GM18511 (cell line): ENCODE measurements around the gene PAX8.
"Not testable (repeated sequence)": the region's sequence is repeated elsewhere in the genome, so short reads cannot be mapped to it uniquely, and the experiment has no call there.

Source experiments
- ATAC-seq: cut with Tn5 transposase; IDR thresholded peaks from one replicate; pipeline ENCODE4 v1.9.1; 2021; ENCODE audit warnings: mild to moderate bottlenecking, moderate library complexity; ENCODE audit not compliant: unreplicated experiment

PAX8 gene

DNA sequence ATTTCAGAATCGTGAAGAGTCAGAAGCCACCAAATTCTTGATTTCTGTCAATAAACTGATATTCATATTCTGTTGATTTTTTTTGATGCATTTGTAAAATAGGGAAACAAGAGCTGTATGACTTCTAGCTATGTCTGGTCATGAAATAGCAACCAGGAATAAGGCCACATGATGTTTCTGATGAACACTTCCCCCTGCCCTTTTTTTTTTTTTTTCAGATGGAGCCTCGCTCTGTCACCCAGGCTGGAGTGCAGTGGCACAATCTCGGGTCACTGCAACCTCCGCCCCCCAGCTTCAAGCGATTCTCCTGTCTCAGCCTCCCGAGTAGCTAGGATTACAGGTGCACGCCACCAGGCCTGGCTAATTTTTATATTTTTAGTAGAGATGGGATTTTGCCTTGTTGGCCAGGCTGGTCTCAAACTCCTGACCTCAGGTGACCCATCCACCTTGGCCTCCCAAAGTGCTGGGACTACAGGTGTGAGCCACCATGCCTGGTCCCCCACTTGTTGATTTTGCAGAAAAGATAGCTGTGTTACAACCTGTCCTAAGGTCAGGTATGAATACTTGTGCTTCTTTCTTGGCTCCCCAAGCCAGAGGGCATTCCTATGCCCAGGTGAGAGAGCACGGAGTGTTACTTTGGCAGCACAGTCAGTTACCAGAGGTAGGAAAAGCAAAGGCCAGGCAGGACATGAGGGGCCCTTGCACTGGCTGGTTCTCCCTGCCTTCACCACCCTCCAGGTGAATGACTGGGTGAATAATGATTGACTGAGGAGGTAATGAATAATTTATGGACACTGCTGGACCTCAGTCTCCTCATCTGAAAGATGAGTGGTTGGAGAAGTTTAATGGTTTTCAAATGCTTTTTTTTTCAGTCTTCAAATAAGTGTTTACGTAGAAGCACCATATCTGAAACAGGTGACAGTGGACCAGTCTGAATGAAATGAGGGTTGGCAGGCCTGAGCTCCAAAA is 39.6 kb downstream of the PAX8 start:
- no peak for ATAC-seq

DNA sequence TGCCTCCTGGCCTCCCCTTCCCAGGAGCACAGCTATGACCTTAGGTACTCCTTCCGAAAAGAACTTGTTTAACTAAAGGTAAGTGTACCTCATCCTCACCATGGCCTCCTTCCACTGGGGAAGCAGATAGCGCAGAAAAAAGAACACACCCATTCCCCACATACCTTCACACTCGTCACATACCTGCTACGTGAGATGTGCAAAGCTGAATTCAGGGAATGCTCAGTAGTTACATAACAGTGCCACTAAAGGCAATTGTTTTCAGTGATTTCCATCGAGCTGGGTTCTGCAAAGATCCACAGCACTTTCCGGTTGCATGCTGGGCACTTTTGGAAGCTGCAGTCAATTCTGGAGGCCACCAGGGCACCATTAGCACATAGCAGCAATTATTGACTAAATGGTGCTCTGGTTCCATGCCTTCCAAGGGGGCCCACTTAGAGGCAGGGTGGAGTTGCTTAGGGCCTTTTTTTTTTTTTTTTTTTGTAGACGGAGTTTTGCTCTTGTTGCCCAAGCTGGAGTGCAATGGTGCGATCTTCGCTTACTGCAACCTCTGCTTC is 41.0 kb downstream of the PAX8 start:
- no peak for ATAC-seq

DNA sequence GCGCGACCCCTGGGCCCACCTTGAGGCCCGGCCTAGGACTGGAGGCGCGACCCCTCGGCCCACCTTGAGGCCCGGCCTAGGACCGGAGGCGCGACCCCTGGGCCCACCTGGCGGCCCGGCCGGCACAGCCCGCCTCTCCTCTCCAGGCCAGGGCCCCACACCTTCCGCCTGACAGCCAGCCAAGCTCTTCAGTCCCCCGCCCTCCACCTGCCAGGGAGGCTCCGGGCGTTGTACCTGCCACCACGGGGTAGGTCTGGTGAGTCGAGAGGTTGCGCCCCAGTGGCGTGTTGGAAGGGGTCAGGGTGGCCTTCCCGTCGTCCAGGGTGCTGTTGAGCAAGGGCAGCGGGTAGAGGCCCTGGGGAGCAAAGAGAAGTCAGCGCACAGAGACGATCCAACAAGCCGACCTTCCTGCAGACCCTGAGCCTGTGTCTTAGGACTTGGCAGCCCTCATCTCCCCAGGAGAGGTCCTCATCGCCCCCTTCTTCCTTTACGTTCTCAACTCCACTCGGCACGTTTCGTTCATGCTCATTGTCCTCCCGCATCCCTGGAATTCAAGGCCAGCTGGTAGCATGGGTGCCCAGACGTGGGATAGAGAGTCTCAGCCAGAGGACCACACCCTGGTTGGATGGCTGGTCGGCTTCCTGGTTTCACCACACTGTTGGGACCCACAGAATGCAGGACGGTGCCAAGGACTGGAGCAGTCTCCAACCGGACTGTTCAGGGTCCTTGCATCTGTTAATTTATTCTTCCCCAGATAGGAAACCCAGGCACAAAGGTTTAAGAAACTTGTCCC is 42.2 kb downstream of the PAX8 start:
- no peak for ATAC-seq

DNA sequence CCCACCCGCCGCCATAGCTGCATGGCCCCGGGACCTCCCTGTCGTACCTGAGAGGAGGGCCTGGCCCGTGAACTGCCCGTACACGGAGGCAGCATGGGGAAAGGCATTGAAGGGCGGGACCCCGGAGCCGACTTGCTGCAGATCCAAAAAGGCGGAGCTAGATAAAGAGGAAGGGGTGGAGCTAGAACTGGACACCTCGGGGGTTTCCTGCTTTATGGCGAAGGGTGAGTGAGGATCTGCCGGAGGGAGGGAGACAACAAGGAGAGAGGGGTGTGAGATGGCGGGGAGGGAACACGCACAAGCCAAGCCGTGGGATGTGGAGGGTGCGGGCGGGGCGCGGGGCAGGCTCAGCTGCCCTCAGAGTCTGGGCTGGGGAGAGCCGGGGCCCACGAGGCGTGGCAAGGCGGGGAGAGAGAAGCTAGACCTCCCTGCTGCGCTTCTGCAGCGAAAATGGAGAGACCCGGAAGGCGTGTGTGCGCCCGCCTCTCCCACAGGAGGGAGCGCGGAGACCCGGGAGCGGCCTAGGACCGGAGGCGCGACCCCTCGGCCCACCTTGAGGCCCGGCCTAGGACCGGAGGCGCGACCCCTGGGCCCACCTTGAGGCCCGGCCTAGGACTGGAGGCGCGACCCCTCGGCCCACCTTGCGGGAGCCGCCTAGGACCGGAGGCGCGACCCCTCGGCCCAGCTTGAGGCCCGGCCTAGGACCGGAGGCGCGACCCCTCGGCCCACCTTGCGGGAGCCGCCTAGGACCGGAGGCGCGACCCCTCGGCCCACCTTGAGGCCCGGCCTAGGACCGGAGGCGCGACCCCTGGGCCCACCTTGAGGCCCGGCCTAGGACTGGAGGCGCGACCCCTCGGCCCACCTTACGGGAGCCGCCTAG is 43.1 kb downstream of the PAX8 start:
- not testable (repeated sequence) for ATAC-seq

DNA sequence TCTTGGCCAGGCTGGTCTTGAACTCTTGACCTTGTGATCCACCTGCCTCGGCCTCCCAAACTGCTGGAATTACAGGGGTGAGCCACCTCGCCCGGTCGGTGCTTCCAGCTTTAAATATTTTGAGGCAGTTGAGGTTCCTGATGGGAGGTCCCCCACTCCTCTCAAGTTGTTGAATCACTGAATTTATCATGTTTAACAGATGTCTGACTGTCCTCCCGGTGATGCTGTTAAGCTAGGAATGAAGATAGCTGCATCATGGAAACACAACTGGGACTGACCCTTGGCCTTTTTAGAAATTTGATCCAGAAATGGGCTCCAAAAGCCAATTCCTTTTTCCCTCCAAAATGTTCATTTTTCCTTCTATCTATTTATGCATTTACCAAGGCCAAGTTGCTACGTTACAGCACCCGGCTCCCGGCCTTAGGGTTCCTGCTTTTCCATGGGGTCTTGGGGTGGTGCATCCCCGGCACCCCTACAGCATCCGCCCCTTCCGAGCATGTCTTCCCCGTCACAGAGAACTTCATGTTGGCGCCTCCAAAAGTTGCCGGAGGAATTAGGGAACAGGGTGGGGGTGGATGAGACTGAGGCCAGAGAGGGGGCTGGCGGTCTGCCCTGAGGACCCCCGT is 43.9 kb downstream of the PAX8 start:
- no peak for ATAC-seq

DNA sequence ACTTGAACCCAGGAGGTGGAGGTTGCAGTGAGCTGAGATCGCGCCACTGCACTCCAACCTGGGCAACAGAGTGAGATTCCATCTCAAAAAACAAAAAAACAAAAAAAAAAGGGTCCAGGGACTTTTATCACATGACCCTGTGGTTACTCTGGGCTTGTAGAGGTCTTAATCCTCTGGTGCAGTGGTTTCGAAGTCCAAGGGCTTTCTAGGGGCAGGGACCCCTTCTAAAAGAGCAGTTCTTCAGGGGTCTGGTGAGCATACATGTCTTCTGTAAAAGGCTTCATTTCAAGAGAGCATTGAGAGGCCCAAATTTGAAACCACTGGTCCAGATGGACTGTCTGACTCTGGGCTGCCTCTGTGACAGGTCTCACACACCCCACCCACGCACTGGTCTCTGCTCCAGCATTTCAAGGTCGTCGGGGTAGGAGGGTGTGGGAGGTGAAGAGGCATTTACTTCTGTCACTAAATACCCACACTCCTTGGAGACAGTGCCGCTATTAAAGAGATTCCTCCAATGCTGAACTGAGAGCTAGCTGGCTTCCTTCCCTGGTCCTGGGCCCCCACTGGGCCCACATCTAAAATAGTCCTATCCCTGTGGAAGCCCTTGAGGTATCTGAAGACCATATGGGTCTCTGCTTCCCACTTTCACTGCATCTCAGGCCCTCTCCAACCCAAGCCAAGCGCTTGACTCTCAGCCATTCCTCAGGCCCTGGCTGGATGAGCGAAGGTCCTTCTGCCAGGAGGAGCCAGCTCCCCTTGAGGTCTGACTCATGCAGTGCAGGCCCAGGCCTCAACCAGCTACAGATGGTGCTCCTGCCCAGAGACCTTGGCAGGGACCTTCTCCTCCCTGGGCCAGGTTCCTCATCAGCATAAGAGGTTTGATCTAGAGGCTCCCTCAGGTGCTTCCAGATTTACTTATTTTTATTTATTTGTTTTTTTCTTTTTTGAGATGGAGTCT is 44.8 kb downstream of the PAX8 start:
- no peak for ATAC-seq

DNA sequence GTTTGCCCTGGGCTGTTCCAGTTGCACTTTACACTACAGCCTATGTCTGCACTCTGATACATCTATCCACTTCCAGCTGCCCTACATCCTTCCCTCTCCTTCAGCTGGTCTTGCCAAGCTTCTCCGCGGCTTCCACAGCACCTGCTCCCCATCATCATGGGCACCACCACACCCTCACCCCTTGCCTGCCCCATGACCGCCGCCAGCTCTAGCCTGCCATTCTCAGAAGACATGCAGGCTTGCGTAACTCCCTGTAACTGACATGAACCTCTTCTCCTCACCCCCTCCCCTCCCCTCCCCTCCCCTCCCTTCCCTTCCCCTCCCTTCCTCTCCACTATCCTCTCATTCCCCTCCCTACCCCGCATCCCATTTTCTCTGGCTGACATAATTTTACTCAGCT is 46.0 kb downstream of the PAX8 start:
- ATAC-seq = no peak

DNA sequence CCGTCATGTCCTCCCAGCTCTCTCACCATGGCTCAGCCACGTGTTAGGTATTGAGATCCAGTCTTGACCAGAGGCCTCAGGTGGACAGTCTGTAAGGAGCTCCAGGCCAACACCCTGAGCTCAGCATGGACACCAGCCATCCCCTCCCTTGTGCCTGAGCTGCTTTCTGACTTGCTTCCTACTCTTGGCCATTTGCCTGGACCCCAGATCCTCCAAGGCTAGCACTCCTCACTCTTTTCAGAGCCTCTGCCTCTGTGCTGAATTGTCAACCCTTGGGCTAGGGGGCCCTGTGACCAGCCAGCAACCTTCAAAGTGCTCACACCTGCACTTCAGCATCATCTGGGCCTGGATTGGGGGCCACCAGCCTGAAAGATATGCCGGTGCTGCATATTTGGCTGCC is 46.6 kb downstream of the PAX8 start:
- no peak for ATAC-seq

DNA sequence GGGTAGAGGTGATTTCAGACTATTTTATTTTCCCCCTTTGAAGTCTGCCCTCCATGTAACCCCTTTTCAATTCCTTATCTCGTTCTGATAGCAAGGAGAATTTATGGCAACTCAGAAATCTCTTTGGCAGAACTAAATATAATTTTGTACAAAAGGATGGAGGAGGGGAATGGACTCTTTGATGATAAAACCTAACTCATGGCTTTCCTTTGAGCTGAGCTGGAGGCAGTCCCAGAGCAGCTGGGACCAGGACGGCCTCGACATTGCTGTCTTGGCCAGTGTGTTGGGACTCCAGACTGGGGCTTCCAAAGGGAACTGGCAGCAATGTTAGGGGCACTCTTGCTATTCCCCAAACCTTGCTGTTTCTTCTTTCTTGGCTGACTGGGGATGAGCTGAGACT is 47.7 kb downstream of the PAX8 start:
- ATAC-seq = no peak

DNA sequence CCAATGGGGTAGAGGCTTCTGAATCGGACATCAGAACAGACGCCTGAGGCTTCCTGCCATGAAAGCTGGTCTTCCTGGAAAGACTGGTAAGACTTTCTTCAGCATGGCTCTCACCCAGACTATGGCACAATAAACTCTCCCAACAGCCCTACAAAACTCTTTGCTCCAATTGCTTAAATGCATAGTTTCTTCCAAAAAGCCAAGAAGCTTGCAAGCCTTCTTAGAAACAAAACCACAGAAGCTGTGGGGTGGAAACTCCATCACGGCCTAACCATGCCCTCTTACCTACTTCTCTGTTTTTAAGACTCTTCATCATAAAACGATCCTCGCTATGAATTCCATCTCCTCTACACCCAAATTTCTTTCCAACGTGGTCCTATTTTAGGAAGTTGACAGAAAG is 48.2 kb downstream of the PAX8 start:
- no peak for ATAC-seq

DNA sequence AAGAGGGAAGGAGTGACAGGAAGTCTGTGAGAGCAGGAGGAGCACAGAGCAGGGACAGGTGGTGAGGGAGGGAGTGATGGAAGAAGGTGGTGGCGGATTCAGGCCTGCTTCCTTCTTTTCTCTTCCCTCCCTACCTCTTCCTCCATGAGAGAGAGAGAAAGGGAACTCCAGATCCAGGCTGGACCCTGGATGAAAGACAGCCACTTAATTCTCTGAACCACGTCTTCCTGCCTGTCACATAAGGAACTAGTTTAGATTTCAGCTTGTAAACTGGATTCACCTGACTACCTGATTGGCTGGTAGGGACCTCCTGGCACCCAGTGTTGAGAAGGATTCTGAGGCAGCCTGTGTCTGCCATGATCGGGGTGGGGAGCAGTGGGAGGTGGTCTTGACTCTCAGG is 48.9 kb downstream of the PAX8 start:
- ATAC-seq = no peak

DNA sequence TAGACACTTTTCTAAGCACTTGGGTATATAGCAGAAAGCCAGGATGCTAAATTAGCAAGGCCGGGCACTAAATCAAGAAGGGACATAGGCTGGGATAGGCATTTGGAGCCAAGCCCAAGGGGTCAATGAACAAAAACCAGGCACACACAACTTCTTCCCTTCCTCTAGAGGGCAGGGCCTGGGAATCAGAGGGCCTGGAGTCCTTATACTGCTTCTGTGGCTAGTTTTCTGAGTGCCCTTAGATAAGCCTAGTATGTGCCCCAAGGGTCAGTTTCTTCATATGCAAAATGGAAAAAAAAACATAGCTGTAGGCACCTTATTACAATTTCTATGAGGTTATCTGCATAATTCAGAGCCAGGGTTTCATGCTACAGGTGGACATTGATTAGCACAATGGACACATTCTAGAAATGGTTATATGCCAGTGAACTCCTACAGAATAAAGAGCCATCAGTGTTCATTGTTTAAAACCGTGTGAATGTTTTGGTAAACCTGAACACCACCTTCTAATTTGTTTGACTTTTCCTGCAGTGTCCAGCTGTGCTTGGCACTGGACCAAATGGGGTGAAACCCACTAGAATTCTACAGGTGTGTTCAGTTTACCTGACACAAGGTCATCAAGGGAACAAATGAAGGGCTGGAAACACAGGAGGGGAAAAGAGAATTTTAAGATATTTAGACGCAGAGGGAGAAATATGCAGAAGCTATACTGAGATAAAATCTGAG is 49.6 kb downstream of the PAX8 start:
- ATAC-seq = no peak

DNA sequence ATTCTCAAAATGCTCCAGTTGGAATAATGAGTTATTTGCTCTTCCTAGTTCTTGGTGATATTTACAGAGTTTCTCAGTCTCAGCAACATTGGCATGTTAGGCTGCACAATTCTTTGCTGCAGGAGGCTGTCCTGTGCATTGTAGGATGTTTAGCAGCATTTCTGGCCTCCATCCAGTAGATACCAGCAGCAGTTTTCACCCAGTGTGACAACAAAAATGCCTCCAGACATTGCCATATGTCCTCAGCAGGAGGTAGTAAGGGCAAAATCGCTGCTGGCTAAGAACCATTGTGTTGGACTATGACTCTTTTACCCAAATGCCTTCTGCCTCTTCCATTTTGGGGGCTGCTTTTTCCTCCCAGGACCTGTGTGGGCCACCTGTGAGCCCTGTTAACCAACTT is 50.4 kb downstream of the PAX8 start:
- no peak for ATAC-seq

DNA sequence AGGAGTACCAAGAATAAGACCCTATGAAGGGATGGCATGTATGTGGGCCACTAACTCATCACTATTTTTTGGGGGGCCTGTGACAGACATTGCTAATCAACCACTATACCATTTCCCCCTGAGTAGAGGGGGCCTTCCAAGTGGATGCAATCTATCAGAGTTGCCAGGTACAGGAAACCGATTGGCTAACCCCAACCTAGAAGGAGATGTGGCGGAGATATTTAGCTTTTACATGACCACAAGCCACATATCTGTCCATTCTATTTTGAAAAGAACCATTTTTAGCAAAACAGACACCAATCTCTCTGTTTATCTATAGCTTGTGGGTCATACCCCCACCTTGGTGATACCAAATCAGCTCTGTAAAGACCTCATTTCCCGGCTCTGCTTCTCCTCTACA is 51.0 kb downstream of the PAX8 start:
- no peak for ATAC-seq

DNA sequence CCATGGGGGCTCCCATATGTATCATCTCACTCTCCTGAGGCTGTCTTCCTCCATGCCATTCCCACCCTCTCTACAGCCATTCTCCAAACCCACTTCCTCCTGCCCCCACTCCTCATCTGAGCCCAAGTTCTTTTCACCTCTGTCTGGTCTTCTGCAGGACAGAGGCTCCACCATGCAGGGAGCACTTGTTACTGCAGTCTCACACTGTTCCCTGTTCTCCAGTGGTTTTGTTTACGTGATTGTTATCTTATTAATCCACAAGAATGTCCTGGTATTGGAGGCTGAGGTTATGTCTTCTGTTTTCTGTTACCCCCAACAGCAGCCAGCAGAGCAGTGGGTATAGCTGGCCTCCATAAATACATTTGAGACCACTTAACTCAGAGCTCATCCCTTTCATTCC is 51.4 kb downstream of the PAX8 start:
- ATAC-seq = no peak

DNA sequence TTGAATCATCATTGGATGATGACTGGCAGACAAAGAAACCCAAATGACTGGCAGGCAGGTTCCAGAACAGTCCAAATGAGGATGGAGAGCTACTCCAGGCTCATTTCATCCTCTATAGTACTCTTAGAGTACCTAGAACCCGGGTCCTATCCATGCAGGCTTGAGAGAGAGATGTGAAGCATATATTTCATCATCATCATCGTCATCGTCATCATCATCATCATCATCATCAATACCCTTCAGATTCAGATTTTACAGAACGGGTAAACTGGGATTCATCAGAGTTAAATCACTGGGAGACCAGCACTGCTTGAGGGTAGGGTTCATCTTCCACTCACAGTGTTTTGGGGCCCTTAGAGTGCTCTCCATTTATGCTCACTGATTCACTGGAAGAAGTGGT is 52.3 kb downstream of the PAX8 start:
- ATAC-seq = no peak

DNA sequence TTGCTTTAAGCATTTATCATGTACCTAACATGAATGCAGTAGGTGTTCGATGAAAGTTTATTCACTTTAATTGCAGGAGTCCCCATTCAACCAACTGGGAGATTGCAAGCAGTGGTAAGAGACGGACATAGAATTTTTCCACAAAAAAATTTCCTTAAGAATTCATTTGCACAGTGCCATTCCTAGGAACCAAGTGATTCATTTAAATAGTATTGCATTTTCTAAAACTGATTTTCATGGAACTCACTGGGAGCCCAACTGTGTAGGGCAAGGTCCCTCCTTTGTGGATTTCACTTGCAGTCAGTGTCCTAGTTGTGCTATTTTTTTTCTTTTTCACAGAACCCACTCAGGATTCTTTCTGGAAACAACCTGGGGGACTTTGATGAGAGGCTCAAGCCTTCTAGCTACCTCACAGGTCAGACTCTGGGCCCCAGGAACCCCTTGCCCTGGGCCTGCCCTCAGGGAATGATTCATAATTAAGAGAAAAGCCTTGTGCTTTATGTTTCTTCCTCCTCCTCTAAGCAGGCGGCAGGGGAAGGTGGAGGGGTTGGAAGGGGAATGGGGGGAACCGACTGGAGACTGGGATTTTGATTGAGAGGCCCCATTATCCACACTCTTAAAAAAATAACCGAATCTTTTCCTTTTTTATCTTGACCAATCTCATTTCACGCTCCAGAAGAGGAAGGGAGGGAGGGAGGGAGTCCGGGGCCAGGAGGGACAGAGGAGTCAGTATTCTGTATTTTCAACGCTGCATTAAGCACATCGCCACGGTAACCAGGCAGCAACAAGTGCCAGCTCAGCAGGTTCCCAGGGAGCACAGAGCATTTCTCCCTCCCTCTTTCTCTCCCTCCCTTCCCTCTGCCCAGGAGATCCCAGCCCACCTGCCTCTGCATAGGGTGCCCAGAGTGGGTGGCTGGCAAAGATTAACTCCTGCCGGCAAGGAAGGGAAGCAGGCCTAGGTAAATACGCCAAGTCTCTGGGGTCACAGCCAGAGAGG is 53.2 kb downstream of the PAX8 start:
- ATAC-seq = no peak
